ENCODE results near the gene PTPRK. TPM values are rescaled to one million over a fixed set of nuclear protein-coding genes. Genes with fewer than 3 reads are reported as not detected.

The PTPRK gene
- total and polyA plus RNA-seq, 10 of the 15 experiments (the other 5 are each of a cell fraction or from before 2014, with no cell fraction given), result 0.23 to 1.9 (median 0.55) TPM

- Histone ChIP-seq H3K4me1 (ENCODE audit: control insufficient read depth, insufficient read depth, low read length) (no peaks in the 10 kb centered on the region), H3K27ac (ENCODE audit: control insufficient read depth, insufficient read depth) (no peak overlapping the region), H3K27me3 (replicated peaks in 1 of 2; ENCODE audit: control insufficient read depth in 2 of 2, insufficient read depth in 2 of 2, low read length in 1 of 2) (no peaks in the 10 kb centered on the region), H3K79me2 (ENCODE audit: control insufficient read depth, insufficient read depth, low read length) (no peaks in the 10 kb centered on the region), H3K4me3 (no peak overlapping the region), H2AFZ (ENCODE audit: control insufficient read depth, low read depth, low read length) (no peak overlapping the region), H3K36me3 (ENCODE audit: control insufficient read depth in 2 of 2, insufficient read depth in 2 of 2, low read length in 1 of 2) (no peaks in the 10 kb centered on the region), H3K9ac (ENCODE audit: control insufficient read depth, insufficient read depth, low read length) (no peak overlapping the region), H4K20me1 (ENCODE audit: control insufficient read depth, insufficient read depth) (no peaks in the 10 kb centered on the region), H3K4me2 (ENCODE audit: control insufficient read depth, insufficient read depth) (no peak overlapping the region), H3K9me3 (replicated peaks; ENCODE audit: control insufficient read depth, insufficient read depth, low read length) (no peaks in the 10 kb centered on the region)
- 0% methylated on average over 1 of the region's 1 CpG for WGBS (ENCODE audit: insufficient coverage, insufficient replicate concordance, low lambda C conversion rate, missing lambda C conversion rate)
- POLR2A ChIA-PET, result no interaction called here
- ATAC-seq (no peak), FAIRE-seq (no peak), DNase-seq (ENCODE audit: low read depth, low spot score) (no peak)
- CTCF ChIA-PET, result interaction anchor here (2.0 kb wide), 1 partner anchor 586 kb away, joined by 5 read pairs; no protein-coding TSS in a partner anchor
- intact Hi-C loops (cut with micrococcal nuclease; ENCODE audit: unreplicated experiment), result no loop called here
- no peak for TF ChIP-seq CHD1 (IDR thresholded peaks at IDR 0.05; ENCODE audit: low read depth, low read length)
- TF ChIP-seq E2F4 (IDR thresholded peaks at IDR 0.05; ENCODE audit: low read depth, low read length), result no peak
- SMC1A ChIA-PET (ENCODE audit: uncharacterized antibody, unreplicated experiment), result interaction anchor here (0.6 kb wide), 1 partner anchor 366 kb away, joined by 3 read pairs; no protein-coding TSS in a partner anchor
- BruUV-seq (replicated peaks), result no TSS peak
- in situ Hi-C loops (cut with MboI), result no loop called here
- RAD21 ChIA-PET (ENCODE audit: unreplicated experiment), result no interaction called here
Observed at GRCh38 chr6:128323011-128323410, 197.4 kb downstream of the PTPRK start.

- no peak overlapping the region for H2AFZ ChIP-seq (ENCODE audit: control insufficient read depth, low read depth, low read length)
- H3K79me2 ChIP-seq (ENCODE audit: control insufficient read depth, insufficient read depth, low read length), result no peaks in the 10 kb centered on the region
- no peaks in the 10 kb centered on the region for H3K4me1 ChIP-seq (ENCODE audit: control insufficient read depth, insufficient read depth, low read length)
- DNase-seq (ENCODE audit: low read depth, low spot score) (no peak), ATAC-seq (no peak), FAIRE-seq (no peak)
- no peaks in the 10 kb centered on the region for H3K9me3 ChIP-seq (replicated peaks; ENCODE audit: control insufficient read depth, insufficient read depth, low read length)
- ChIA-PET CTCF (no interaction called here), SMC1A (ENCODE audit: uncharacterized antibody, unreplicated experiment) (no interaction called here), RAD21 (ENCODE audit: unreplicated experiment) (no interaction called here), POLR2A (no interaction called here)
- in situ Hi-C loops (cut with MboI) (no loop called here), intact Hi-C loops (cut with micrococcal nuclease; ENCODE audit: unreplicated experiment) (no loop called here)
- no peak overlapping the region for H3K4me2 ChIP-seq (ENCODE audit: control insufficient read depth, insufficient read depth)
- no peak overlapping the region for H3K4me3 ChIP-seq
- WGBS (ENCODE audit: insufficient coverage, insufficient replicate concordance, low lambda C conversion rate, missing lambda C conversion rate), result 0% methylated on average over 1 of the region's 1 CpG
- TF ChIP-seq USF1 (IDR thresholded peaks at IDR 0.05; ENCODE audit: borderline replicate concordance, extremely low read length, insufficient read depth, low read depth, low read length) (no peak), POLR2AphosphoS2 (IDR thresholded peaks at IDR 0.05; ENCODE audit: low read depth, low read length) (no peak), ZNF207 (IDR thresholded peaks at IDR 0.05; ENCODE audit: borderline replicate concordance) (no peak), CEBPB (IDR thresholded peaks at IDR 0.05; ENCODE audit: borderline replicate concordance in 1 of 2, low read depth in 2 of 2, low read length in 2 of 2) (no peak), ZBED1 (IDR thresholded peaks at IDR 0.05; ENCODE audit: borderline replicate concordance) (no peak), NFYA (IDR thresholded peaks at IDR 0.05; ENCODE audit: borderline replicate concordance, low read depth, low read length) (no peak), ZBTB11 (CRISPR knock-in tag; IDR thresholded peaks at IDR 0.05) (no peak), FOXM1 (IDR thresholded peaks at IDR 0.05; ENCODE audit: low read depth, low read length) (no peak), NFIC (IDR thresholded peaks at IDR 0.05; ENCODE audit: low read depth, low read length) (no peak), MYC (IDR thresholded peaks at IDR 0.05; ENCODE audit: insufficient read depth, insufficient read length, insufficient replicate concordance, low read length, severe bottlenecking) (no peak), RELA (IDR thresholded peaks at IDR 0.05; ENCODE audit: borderline replicate concordance, partially characterized antibody) (no peak)
- no peak overlapping the region for H3K27ac ChIP-seq (ENCODE audit: control insufficient read depth, insufficient read depth)
- no peak overlapping the region for H3K9ac ChIP-seq (ENCODE audit: control insufficient read depth, insufficient read depth, low read length)
- no peaks in the 10 kb centered on the region for H4K20me1 ChIP-seq (ENCODE audit: control insufficient read depth, insufficient read depth)
- no peaks in the 10 kb centered on the region for H3K27me3 ChIP-seq (replicated peaks in 1 of 2; ENCODE audit: control insufficient read depth in 2 of 2, insufficient read depth in 2 of 2, low read length in 1 of 2)
- H3K36me3 ChIP-seq (ENCODE audit: control insufficient read depth in 2 of 2, insufficient read depth in 2 of 2, low read length in 1 of 2), result no peaks in the 10 kb centered on the region
- no TSS peak for BruUV-seq (replicated peaks)
Observed at GRCh38 chr6:128319946-128320345, 200.5 kb downstream of the PTPRK start.

All from GM12878 (cell line).